Heart left ventricle (tissue), 16 donors: ENCODE results near the gene SENP5. TPM values are rescaled to one million over a fixed set of nuclear protein-coding genes. Genes with fewer than 3 reads are reported as not detected.

Experiments
- ATAC-seq, 4 donors: fragments of 200-7000 bp; cut with Tn5 transposase; one replicate each; pipeline ENCODE4 v1.9.1; 2020 to 2022; ENCODE audit warnings: moderate library complexity in 4 of 4, mild to moderate bottlenecking in 3 of 4, moderate number of reproducible peaks in 1 of 4
- DNase-seq, 5 donors: peaks; one replicate each; pipeline ENCODE4 v3.0.0-alpha.2; 2020
- H3K27ac ChIP-seq, 12 donors: fragments of 200-600 bp; sonication (generic) in 4 of 12; one replicate each; pipeline versions ENCODE4 v1.5.0 to v1.8.0; 2016 to 2022; ENCODE audit warnings: mild to moderate bottlenecking in 2 of 12
- H3K27me3 ChIP-seq, 9 donors: fragments of 200-600 bp; sonication (generic) in 2 of 9; one replicate each; pipeline versions ENCODE4 v1.5.1 to v1.8.0; 2016 to 2022; ENCODE audit warnings: mild to moderate bottlenecking in 3 of 9
- H3K36me3 ChIP-seq, 9 donors: fragments of 200-600 bp; sonication (generic) in 2 of 9; one replicate each; pipeline versions ENCODE4 v1.5.0 to v1.8.0; 2018 to 2022; ENCODE audit warnings: mild to moderate bottlenecking in 2 of 9
- H3K4me1 ChIP-seq, 12 donors: fragments of 200-600 bp; sonication (generic) in 4 of 12; one replicate each; pipeline versions ENCODE4 v1.5.0 to v1.8.0; 2016 to 2022; ENCODE audit warnings: mild to moderate bottlenecking in 3 of 12
- H3K4me3 ChIP-seq, 12 donors: fragments of 200-600 bp; sonication (generic) in 4 of 12; one replicate each; pipeline versions ENCODE4 v1.5.0 to v1.8.0; 2017 to 2022; ENCODE audit warnings: mild to moderate bottlenecking in 9 of 12, moderate library complexity in 4 of 12
- H3K9me3 ChIP-seq, 12 donors: fragments of 200-600 bp; sonication (generic) in 4 of 12; one replicate each; pipeline versions ENCODE4 v1.5.0 to v1.8.0; 2016 to 2022; ENCODE audit warnings: mild to moderate bottlenecking in 1 of 12
- POLR2A ChIP-seq, 2 donors: fragments of 450-650 bp; IDR thresholded peaks; one replicate each; pipeline ENCODE4 v1.6.1; 2017; ENCODE audit warnings: antibody characterized with exemption in 2 of 2, mild to moderate bottlenecking in 2 of 2, moderate library complexity in 2 of 2
- WGBS, 4 donors: extraction: QIAGEN DNeasy Blood & Tissue Kit in 2 of 4; methylation state at CpG; one replicate each; pipeline versions ENCODE4 v1.1.5 to v1.1.7; 2013 to 2018; 5-methylcytosine and 5-hydroxymethylcytosine counted together
- intact Hi-C, 10 donors: fragments of 100-400 bp; cut with DNase I; formaldehyde crosslinking; loops; one replicate each; pipeline versions ENCODE4 v1.11.1 to v1.14.2; 2022
- polyA plus RNA-seq, 2 donors: library from polyadenylated mRNA; stranded (reverse); fragments of 200-250 nt; gene quantifications; one replicate each; pipeline ENCODE4 v1.2.3, GENCODE V29; 2013
- total RNA-seq, 9 donors: library from RNA; depleted of rRNA in 2 of 9; stranded (reverse); fragments of >200 nt in 2 of 9; fragmentation: NEBNext Ultra II Directional in 3 of 9; extraction: Animal tissue kit (Norgen Biotek cat#: 25700) in 3 of 9; gene quantifications; one replicate each; pipeline versions ENCODE4 v1.1.0 to v1.2.4, GENCODE V29; 2016 to 2023
- TF ChIP-seq, protein P1 (sequence below), 12 donors: fragments of 200-600 bp; sonication (generic) in 4 of 12; IDR thresholded peaks; one replicate each; pipeline versions ENCODE4 v1.5.0 to v1.8.0; 2018 to 2022; ENCODE audit warnings: antibody characterized with exemption in 12 of 12, mild to moderate bottlenecking in 5 of 12
- donor health status: ischemic (EF 13 %, LVEDD 7.1; RV severe dilation, severe dysfunction).
- donor health status: healthy with polysubstance abuse.
- donor health status: DM: no; HTN: yes; CAD: no.
- donor health status: DM: no; HTN: no; CAD: no.
- donor health status: ischemic (EF 25% LVEDD 6.9; RV normal size, moderate dysfunction).
- donor health status: ischemic (EF 25% LVEDD 5.7; RV mildly dilated, moderate dysfunction).
- donor health status: healthy.
- donor health status: DM: yes; HTN: yes; CAD: no.
- donor health status: ischemic (EF 35%, LVEDD 5.7; RV mildly dilated, moderate dysfunction).
- donor health status: nonischemic (EF 11% LVEDD 7.7; RV severe dilation, severe dysfunction).
- donor health status: DM: yes; HTN: yes; CAD: no.
- donor health status: PGD.
- donor health status: ischemic (EF 29% LVEDD 5.4; RV normal size, mild dysfunction).
- donor health status: nonischemic (EF 23%, LVEDD 6.1; RV moderate dilation, normal function).

SENP5 gene
- total and polyA plus RNA-seq, 11 donors = 7.0 to 28.5 (median 22.0) TPM

DNA sequence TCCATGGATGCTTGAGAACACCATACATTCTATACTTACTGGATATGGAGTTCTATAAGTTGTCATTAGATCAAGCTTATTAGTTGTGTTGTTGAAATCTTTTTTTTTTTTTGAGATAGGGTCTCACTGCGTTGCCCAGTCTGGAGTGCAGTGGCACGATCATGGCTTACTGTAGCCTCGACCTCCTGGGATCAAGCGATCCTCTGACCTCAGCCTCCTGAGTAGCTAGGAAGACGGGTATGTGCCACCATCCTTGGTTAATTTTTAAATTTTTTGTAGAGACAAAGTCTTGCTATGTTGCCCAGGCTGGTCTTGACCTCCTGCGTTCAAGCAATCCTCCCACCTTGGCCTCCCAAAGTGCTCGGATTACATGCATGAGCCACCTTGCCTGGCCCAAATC is 87.1 kb downstream of the SENP5 start:
- Histone ChIP-seq H3K9me3 (no peaks in the 10 kb centered on the region), H3K4me1 (no peaks in the 10 kb centered on the region), H3K36me3 (peaks cover 0 to 10% (median 4%) of the 10 kb centered on the region in 9 donors), H3K27me3 (no peaks in the 10 kb centered on the region), H3K4me3 (no peak overlapping the region), H3K27ac (no peak overlapping the region)
- DNase-seq (no peak), ATAC-seq (no peak)
- intact Hi-C loops = no loop called here
- 80 to 90% (median 82%) methylated on average over 7 of the region's 7 CpGs for WGBS, 4 donors
- TF ChIP-seq, protein P1, sequence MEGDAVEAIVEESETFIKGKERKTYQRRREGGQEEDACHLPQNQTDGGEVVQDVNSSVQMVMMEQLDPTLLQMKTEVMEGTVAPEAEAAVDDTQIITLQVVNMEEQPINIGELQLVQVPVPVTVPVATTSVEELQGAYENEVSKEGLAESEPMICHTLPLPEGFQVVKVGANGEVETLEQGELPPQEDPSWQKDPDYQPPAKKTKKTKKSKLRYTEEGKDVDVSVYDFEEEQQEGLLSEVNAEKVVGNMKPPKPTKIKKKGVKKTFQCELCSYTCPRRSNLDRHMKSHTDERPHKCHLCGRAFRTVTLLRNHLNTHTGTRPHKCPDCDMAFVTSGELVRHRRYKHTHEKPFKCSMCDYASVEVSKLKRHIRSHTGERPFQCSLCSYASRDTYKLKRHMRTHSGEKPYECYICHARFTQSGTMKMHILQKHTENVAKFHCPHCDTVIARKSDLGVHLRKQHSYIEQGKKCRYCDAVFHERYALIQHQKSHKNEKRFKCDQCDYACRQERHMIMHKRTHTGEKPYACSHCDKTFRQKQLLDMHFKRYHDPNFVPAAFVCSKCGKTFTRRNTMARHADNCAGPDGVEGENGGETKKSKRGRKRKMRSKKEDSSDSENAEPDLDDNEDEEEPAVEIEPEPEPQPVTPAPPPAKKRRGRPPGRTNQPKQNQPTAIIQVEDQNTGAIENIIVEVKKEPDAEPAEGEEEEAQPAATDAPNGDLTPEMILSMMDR (IDR thresholded peaks at IDR 0.05) = no peak
- TF ChIP-seq POLR2A (IDR thresholded peaks at IDR 0.05) = no peak

DNA sequence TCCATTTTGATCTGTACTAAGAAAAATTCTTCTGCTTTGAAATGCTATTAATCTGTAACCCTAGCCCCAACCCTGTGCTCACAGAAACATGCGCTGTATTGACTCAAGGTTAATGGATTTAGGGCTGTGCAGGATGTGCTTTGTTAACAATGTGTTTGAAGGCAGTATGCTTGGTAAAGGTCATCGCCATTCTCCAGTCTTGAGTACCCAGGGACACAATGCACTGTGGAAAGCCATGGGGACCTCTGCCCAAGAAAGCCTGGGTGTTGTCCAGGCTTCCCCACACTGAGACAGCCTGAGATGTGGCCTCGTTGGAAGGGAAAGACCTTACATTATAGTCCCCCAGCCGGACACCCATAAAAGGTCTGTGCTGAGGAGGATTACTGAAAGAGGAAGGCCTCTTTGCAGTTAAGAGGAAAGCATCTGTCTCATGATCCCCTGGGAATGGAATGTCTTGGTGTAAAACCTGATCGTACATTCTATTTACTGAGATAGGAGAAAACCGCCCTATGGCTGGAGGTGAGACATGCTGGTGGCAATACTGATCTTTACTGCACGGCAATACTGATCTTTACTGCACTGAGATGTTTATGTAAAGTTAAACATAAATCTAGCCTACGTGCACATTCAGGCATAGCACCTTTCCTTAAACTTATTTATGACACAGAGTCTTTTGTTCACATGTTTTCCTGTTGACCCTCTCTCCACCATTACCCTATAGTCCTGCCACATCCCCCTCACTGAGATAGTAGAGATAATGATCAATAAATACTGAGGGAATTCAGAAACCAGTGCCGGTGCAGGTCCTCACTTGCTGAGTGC is 94.6 kb downstream of the SENP5 start:
- 82 to 88% (median 86%) methylated on average over 9 of the region's 9 CpGs for WGBS, 4 donors
- intact Hi-C loops = loop anchor here in 1 of 10 donors (10.0 kb wide), 1 partner anchor 418 kb away; no protein-coding TSS in a partner anchor
- no peak for DNase-seq
- no peak for ATAC-seq
- H3K27ac ChIP-seq = no peak overlapping the region
- TF ChIP-seq, protein P1 (IDR thresholded peaks at IDR 0.05) = no peak
- no peak for TF ChIP-seq POLR2A (IDR thresholded peaks at IDR 0.05)
- peaks cover 0 to 3% (median 0%) of the 10 kb centered on the region in 12 donors for H3K4me1 ChIP-seq
- H3K4me3 ChIP-seq = no peak overlapping the region
- no peaks in the 10 kb centered on the region for H3K27me3 ChIP-seq
- H3K36me3 ChIP-seq = no peaks in the 10 kb centered on the region
- H3K9me3 ChIP-seq = no peaks in the 10 kb centered on the region

DNA sequence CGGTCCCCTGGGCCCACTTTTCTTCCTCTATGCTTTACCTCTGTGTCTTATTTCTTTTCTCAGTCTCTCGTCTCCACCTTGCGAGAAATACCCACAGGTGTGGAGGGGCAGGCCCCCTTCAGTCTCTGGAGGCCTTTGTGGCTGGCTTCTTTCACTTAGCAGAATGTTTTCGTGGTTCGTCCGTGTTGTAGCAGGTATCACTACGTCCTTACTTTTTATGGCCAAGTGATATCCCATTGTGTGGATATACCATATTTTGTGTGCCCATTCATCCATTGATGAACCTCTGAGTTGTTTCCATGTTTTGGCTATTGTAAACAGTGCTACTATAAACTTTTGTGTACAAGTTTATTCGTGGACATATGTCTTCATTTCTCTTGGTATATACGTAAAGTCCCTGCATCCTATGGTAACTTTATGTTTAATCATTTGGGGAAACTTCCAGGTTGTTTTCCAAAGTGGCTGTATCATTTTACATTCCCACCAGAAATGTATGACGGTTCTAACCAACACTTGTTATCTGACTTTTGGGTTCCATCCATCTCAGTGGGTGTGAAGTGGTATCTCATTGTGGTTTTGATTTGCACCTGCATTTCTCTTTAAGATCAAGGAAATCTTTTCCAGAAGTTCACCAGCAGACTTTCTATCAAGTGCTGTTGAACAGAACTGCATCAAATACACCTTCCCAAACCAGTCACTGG is 95.4 kb downstream of the SENP5 start:
- Histone ChIP-seq H3K4me1 (peaks cover 0 to 10% (median 6%) of the 10 kb centered on the region in 12 donors), H3K36me3 (no peaks in the 10 kb centered on the region), H3K9me3 (no peaks in the 10 kb centered on the region), H3K27ac (no peak overlapping the region), H3K27me3 (no peaks in the 10 kb centered on the region), H3K4me3 (no peak overlapping the region)
- WGBS, 4 donors = 83 to 94% (median 91%) methylated on average over 10 of the region's 10 CpGs
- ATAC-seq = no peak
- intact Hi-C loops = loop anchor here in 1 of 10 donors (10.0 kb wide), 1 partner anchor 418 kb away; no protein-coding TSS in a partner anchor
- DNase-seq = no peak
- TF ChIP-seq, protein P1 (IDR thresholded peaks at IDR 0.05) = no peak
- TF ChIP-seq POLR2A (IDR thresholded peaks at IDR 0.05) = no peak

DNA sequence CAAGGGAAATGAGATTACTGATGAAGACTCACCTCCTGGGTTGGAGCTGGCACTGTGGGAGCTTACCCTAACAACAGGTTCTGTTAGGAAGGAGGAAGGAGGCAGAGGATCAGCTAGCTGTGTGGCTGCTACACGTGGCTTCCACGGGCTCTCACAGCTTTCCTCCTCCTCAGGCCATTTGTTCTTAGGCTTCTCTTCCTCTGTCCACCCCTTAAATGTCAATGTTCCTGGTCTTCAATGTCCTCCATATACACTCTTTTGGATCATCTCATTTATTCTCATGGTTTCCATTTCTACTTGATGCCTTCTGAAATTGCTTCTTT is 95.9 kb downstream of the SENP5 start:
- no peak overlapping the region for H3K27ac ChIP-seq
- intact Hi-C loops = loop anchor here in 1 of 10 donors (10.0 kb wide), 1 partner anchor 419 kb away; no protein-coding TSS in a partner anchor
- 72 to 88% (median 84%) methylated on average over 2 of the region's 2 CpGs for WGBS, 4 donors
- H3K4me3 ChIP-seq = no peak overlapping the region
- ATAC-seq (no peak), DNase-seq (no peak)
- no peaks in the 10 kb centered on the region for H3K27me3 ChIP-seq
- TF ChIP-seq, protein P1 (IDR thresholded peaks at IDR 0.05) = no peak
- TF ChIP-seq POLR2A (IDR thresholded peaks at IDR 0.05) = no peak
- no peaks in the 10 kb centered on the region for H3K9me3 ChIP-seq
- no peaks in the 10 kb centered on the region for H3K36me3 ChIP-seq
- H3K4me1 ChIP-seq = peaks cover 0 to 13% (median 9%) of the 10 kb centered on the region in 12 donors
